ENCODE data around the gene ASAP2.

Gene ASAP2

DNA sequence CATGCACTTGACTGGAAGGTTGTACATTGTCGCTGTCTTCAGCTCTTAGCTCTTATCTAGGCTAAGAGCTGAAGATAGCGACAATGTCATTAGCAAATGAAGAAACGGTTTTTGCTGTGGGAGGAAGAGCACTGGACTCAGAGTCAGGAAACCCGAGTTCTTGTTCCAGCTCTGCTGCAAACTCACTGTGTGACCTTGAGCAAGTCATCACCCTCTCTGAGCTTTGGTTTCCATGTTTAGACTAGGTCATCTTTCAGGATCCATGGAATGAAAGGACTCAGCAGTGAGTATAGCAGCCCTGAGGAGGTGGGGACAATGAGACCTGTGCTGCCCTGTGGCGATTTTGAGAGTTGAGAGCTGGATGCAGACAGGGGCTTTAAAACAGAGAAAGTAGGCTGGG, 85.3 kb downstream of the ASAP2 start:
- TF ChIP-seq FOXP2 (optimal IDR thresholded peaks at IDR 0.05; ENCODE audit: borderline replicate concordance, extremely low read depth, extremely low read length, insufficient read depth) (no peak), SIN3A (IDR thresholded peaks at IDR 0.05; ENCODE audit: borderline replicate concordance, insufficient read depth, low read length) (no peak), TAF1 (IDR thresholded peaks at IDR 0.05; ENCODE audit: borderline replicate concordance, insufficient read depth, low read length) (no peak), POLR2AphosphoS5 (IDR thresholded peaks at IDR 0.05; ENCODE audit: low read depth, low read length) (no peak)
- TF ChIP-seq, protein P1, sequence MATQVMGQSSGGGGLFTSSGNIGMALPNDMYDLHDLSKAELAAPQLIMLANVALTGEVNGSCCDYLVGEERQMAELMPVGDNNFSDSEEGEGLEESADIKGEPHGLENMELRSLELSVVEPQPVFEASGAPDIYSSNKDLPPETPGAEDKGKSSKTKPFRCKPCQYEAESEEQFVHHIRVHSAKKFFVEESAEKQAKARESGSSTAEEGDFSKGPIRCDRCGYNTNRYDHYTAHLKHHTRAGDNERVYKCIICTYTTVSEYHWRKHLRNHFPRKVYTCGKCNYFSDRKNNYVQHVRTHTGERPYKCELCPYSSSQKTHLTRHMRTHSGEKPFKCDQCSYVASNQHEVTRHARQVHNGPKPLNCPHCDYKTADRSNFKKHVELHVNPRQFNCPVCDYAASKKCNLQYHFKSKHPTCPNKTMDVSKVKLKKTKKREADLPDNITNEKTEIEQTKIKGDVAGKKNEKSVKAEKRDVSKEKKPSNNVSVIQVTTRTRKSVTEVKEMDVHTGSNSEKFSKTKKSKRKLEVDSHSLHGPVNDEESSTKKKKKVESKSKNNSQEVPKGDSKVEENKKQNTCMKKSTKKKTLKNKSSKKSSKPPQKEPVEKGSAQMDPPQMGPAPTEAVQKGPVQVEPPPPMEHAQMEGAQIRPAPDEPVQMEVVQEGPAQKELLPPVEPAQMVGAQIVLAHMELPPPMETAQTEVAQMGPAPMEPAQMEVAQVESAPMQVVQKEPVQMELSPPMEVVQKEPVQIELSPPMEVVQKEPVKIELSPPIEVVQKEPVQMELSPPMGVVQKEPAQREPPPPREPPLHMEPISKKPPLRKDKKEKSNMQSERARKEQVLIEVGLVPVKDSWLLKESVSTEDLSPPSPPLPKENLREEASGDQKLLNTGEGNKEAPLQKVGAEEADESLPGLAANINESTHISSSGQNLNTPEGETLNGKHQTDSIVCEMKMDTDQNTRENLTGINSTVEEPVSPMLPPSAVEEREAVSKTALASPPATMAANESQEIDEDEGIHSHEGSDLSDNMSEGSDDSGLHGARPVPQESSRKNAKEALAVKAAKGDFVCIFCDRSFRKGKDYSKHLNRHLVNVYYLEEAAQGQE (IDR thresholded peaks at IDR 0.05; ENCODE audit: insufficient read depth in 1 of 2, low read depth in 2 of 2, low read length in 2 of 2): no peak

DNA sequence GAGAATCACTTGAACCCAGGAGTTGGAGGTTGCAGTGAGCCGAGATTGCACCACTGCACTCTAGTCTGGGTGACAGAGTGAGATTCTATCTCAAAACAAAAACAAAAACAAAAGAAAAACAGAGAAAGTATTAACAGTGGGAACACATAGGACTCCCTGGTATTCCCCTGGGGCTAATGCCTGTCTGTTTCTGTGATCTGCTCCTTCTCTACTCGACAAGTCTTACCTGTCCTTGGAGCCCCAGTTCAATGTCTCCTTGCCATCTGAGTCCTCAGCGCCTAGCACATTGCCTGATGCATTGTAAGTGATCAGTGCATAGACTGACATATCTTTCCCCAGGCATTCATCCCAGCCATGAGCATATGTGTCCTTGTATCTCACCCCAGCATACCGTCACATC, 85.8 kb downstream of the ASAP2 start:
- TF ChIP-seq SIN3A (IDR thresholded peaks at IDR 0.05; ENCODE audit: borderline replicate concordance, insufficient read depth, low read length) (no peak), POLR2AphosphoS5 (IDR thresholded peaks at IDR 0.05; ENCODE audit: low read depth, low read length) (no peak), FOXP2 (optimal IDR thresholded peaks at IDR 0.05; ENCODE audit: borderline replicate concordance, extremely low read depth, extremely low read length, insufficient read depth) (no peak), TAF1 (IDR thresholded peaks at IDR 0.05; ENCODE audit: borderline replicate concordance, insufficient read depth, low read length) (no peak)
- TF ChIP-seq, protein P1 (IDR thresholded peaks at IDR 0.05; ENCODE audit: insufficient read depth in 1 of 2, low read depth in 2 of 2, low read length in 2 of 2): no peak

DNA sequence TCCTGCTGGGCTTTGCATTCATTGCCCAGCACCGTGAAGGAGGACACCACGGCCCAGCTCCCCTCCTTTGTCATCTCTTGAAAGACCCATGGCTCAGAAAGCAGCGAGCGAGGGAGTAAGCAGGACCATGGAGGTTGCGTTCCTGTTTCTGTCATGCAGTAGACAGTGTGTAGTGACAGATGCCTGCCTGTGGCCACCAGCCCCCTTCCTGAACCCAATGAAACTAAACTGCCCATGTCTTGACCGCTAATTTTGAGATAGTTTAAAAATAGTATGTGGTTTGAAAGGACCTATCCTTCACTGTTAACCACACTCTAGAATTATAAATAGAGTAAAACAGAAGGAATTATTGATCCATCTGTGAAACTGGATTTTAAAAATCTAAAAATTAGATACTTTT, 88.2 kb downstream of the ASAP2 start:
- no peak for TF ChIP-seq SIN3A (IDR thresholded peaks at IDR 0.05; ENCODE audit: borderline replicate concordance, insufficient read depth, low read length)
- TF ChIP-seq, protein P1 (IDR thresholded peaks at IDR 0.05; ENCODE audit: insufficient read depth in 1 of 2, low read depth in 2 of 2, low read length in 2 of 2): no peak
- no peak for TF ChIP-seq FOXP2 (optimal IDR thresholded peaks at IDR 0.05; ENCODE audit: borderline replicate concordance, extremely low read depth, extremely low read length, insufficient read depth)
- no peak for TF ChIP-seq POLR2AphosphoS5 (IDR thresholded peaks at IDR 0.05; ENCODE audit: low read depth, low read length)
- no peak for TF ChIP-seq TAF1 (IDR thresholded peaks at IDR 0.05; ENCODE audit: borderline replicate concordance, insufficient read depth, low read length)

DNA sequence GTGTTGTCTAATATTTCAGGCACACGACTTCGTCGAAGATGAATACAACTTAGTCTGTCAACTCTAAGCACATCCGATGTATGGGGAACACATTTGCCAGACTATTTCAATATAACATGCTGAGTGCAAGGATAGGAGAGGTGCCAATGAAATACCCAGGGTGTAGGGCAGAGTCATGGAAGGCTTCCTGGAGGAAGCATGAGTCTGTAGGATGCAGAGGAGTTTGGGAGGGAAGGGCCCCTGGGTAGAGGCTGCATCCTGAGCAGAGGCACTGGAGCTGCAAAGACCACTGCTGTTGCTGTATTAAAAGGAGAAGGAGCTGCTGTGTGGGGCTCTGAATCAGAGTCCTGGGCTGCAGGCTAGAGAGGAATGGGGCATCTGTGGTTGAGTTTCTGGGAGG, 89.9 kb downstream of the ASAP2 start:
- no peak for TF ChIP-seq FOXP2 (optimal IDR thresholded peaks at IDR 0.05; ENCODE audit: borderline replicate concordance, extremely low read depth, extremely low read length, insufficient read depth)
- TF ChIP-seq, protein P1 (IDR thresholded peaks at IDR 0.05; ENCODE audit: insufficient read depth in 1 of 2, low read depth in 2 of 2, low read length in 2 of 2): no peak
- TF ChIP-seq POLR2AphosphoS5 (IDR thresholded peaks at IDR 0.05; ENCODE audit: low read depth, low read length): no peak
- TF ChIP-seq SIN3A (IDR thresholded peaks at IDR 0.05; ENCODE audit: borderline replicate concordance, insufficient read depth, low read length): no peak
- TF ChIP-seq TAF1 (IDR thresholded peaks at IDR 0.05; ENCODE audit: borderline replicate concordance, insufficient read depth, low read length): no peak

DNA sequence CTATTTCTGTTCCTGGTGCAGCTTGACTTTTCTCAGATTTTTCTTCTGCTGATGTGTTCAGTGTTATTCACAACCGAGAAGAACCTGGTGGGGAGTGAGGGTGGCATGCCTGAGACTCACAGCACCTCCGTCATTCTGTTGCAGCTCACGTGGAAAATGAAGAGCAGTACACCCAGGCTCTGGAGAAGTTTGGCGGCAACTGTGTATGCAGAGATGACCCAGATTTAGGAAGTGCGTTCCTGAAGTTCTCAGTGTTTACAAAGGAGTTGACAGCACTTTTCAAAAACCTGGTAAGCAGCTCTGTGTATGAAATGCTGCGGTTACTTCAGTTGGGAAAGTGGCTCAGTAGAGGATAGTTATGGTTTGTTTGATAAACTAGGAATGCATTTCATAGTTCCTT, 90.5 kb downstream of the ASAP2 start:
- no peak for TF ChIP-seq SIN3A (IDR thresholded peaks at IDR 0.05; ENCODE audit: borderline replicate concordance, insufficient read depth, low read length)
- TF ChIP-seq TAF1 (IDR thresholded peaks at IDR 0.05; ENCODE audit: borderline replicate concordance, insufficient read depth, low read length): no peak
- no peak for TF ChIP-seq FOXP2 (optimal IDR thresholded peaks at IDR 0.05; ENCODE audit: borderline replicate concordance, extremely low read depth, extremely low read length, insufficient read depth)
- no peak for TF ChIP-seq POLR2AphosphoS5 (IDR thresholded peaks at IDR 0.05; ENCODE audit: low read depth, low read length)

Measured in PFSK-1 (cell line).